Measurements from ENCODE around the gene IRS4. TPM values are rescaled to one million over a fixed set of nuclear protein-coding genes. Genes with fewer than 3 reads are reported as not detected.

IRS4 gene
- total RNA-seq, 3 donors from 2014 or later: not detected

DNA sequence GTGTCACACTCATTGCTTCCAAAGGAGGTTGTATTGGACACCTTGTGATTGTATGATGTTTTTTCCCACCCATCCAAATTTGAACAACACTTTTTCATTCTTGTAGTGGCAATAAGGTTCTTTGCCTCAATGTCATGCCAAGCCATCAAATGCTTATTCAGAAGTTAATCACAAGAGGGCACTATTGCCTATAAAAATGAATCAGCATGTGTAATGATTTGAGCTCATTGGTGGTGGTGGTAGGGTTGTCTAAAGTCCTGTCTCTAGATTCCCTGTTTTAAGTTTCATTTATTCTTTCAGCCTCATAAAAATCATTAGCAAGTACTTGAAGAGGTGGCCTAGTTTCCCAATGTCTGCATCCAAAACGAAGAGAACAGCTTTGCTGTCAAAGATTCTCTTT lies 37.0 kb downstream of the IRS4 start:
- H3K4me1 ChIP-seq (ENCODE audit: low read depth): no peaks in the 10 kb centered on the region
- TF ChIP-seq, protein P1, sequence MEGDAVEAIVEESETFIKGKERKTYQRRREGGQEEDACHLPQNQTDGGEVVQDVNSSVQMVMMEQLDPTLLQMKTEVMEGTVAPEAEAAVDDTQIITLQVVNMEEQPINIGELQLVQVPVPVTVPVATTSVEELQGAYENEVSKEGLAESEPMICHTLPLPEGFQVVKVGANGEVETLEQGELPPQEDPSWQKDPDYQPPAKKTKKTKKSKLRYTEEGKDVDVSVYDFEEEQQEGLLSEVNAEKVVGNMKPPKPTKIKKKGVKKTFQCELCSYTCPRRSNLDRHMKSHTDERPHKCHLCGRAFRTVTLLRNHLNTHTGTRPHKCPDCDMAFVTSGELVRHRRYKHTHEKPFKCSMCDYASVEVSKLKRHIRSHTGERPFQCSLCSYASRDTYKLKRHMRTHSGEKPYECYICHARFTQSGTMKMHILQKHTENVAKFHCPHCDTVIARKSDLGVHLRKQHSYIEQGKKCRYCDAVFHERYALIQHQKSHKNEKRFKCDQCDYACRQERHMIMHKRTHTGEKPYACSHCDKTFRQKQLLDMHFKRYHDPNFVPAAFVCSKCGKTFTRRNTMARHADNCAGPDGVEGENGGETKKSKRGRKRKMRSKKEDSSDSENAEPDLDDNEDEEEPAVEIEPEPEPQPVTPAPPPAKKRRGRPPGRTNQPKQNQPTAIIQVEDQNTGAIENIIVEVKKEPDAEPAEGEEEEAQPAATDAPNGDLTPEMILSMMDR (IDR thresholded peaks at IDR 0.05): no peak
- ATAC-seq (no peak), DNase-seq (no peak)
- H3K9me3 ChIP-seq: no peaks in the 10 kb centered on the region
- H3K4me3 ChIP-seq: no peak overlapping the region
- H3K36me3 ChIP-seq (ENCODE audit: low read depth): no peaks in the 10 kb centered on the region
- intact Hi-C loops (cut with DNase I, micrococcal nuclease): no loop called here

GRCh38 chrX:108696690-108697089 lies 39.7 kb downstream of the IRS4 start:
- Histone ChIP-seq H3K36me3 (ENCODE audit: low read depth) (no peaks in the 10 kb centered on the region), H3K4me1 (ENCODE audit: low read depth) (no peaks in the 10 kb centered on the region), H3K9me3 (no peaks in the 10 kb centered on the region), H3K4me3 (no peak overlapping the region)
- intact Hi-C loops (cut with DNase I, micrococcal nuclease): no loop called here
- no peak for ATAC-seq
- TF ChIP-seq, protein P1 (IDR thresholded peaks at IDR 0.05): no peak
- no peak for DNase-seq
